Left lung (tissue), 10 donors: ENCODE measurements around the gene HDDC2. TPM values are rescaled to one million over a fixed set of nuclear protein-coding genes. Genes with fewer than 3 reads are reported as not detected.

Experiments
- ATAC-seq: fragments of 200-7000 bp; cut with Tn5 transposase; one replicate; pipeline ENCODE4 v1.9.1; 2020; ENCODE audit warnings: moderate library complexity
- DNase-seq, 4 donors: peaks; one replicate each; pipeline ENCODE4 v3.0.0-alpha.2; 2013 to 2020
- H3K27ac ChIP-seq, 2 donors: fragments of 200-600 bp; sonication (generic) in 1 of 2; one replicate each; pipeline versions ENCODE4 v1.5.0 to v1.8.0; 2020 to 2021
- H3K27me3 ChIP-seq, 2 donors: fragments of 200-600 bp; sonication (generic) in 1 of 2; one replicate each; pipeline versions ENCODE4 v1.5.0 to v1.8.0; 2020 to 2021
- H3K36me3 ChIP-seq, 2 donors: fragments of 200-600 bp; sonication (generic) in 1 of 2; one replicate each; pipeline versions ENCODE4 v1.5.0 to v1.8.0; 2020 to 2021
- H3K4me1 ChIP-seq, 2 donors: fragments of 200-600 bp; one replicate each; pipeline ENCODE4 v1.8.0; 2021
- H3K4me3 ChIP-seq, 2 donors: fragments of 200-600 bp; sonication (generic) in 1 of 2; one replicate each; pipeline versions ENCODE4 v1.5.0 to v1.8.0; 2020 to 2021; ENCODE audit warnings: mild to moderate bottlenecking in 1 of 2
- H3K9me3 ChIP-seq, 2 donors: fragments of 200-600 bp; sonication (generic) in 1 of 2; one replicate each; pipeline versions ENCODE4 v1.5.0 to v1.8.0; 2020 to 2021
- intact Hi-C, 2 donors: fragments of 100-400 bp; cut with DNase I; formaldehyde crosslinking; loops; one replicate each; pipeline versions ENCODE4 v1.11.2 to v1.14.2; 2022
- polyA plus RNA-seq, 6 donors: library from polyadenylated mRNA; unstranded; fragments of 120-200 nt; gene quantifications; one replicate each; pipeline ENCODE4 v1.2.1, GENCODE V29; 2013; ENCODE audit not compliant: insufficient read length in 6 of 6
- total RNA-seq, 2 donors: library from RNA; stranded (reverse); fragmentation: NEBNext Ultra II Directional; extraction: Animal tissue kit (Norgen Biotek cat#: 25700); gene quantifications; one replicate each; pipeline ENCODE4 v1.2.1, GENCODE V29; 2021
- TF ChIP-seq, protein P1 (sequence below), 2 donors: fragments of 200-600 bp; sonication (generic) in 1 of 2; IDR thresholded peaks; one replicate each; pipeline versions ENCODE4 v1.5.0 to v1.8.0; 2021; ENCODE audit warnings: antibody characterized with exemption in 2 of 2
- donor health status: DM: no; HTN: yes; CAD: no.
- donor health status: DM: no; HTN: no; CAD: no.

The HDDC2 gene
- total and polyA plus RNA-seq, 8 donors = 49.2 to 86.9 (median 79.9) TPM

DNA sequence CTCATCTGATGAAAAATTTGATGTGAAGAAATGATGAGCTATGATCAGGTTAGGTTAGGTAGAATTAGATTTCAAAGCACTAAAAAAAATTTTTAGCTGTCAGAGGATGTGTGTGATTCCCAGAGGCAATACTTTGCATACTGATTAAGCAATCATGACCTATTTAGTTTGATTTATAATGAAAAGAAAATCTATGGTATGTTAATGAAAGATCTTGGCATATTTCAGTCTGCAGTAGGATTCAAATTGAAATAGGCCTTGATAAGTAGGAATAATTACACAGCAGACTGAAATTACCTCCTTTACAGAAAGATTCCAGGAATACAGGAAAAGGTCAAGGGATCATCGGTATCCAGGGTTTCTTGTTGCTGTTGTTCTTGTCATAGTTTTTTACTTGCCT, 69.3 kb downstream of the HDDC2 start:
- Histone ChIP-seq H3K4me3 (no peak overlapping the region), H3K36me3 (no peaks in the 10 kb centered on the region), H3K4me1 (no peaks in the 10 kb centered on the region), H3K9me3 (no peaks in the 10 kb centered on the region), H3K27ac (no peak overlapping the region), H3K27me3 (no peaks in the 10 kb centered on the region)
- DNase-seq (no peak), ATAC-seq (no peak)
- TF ChIP-seq, protein P1, sequence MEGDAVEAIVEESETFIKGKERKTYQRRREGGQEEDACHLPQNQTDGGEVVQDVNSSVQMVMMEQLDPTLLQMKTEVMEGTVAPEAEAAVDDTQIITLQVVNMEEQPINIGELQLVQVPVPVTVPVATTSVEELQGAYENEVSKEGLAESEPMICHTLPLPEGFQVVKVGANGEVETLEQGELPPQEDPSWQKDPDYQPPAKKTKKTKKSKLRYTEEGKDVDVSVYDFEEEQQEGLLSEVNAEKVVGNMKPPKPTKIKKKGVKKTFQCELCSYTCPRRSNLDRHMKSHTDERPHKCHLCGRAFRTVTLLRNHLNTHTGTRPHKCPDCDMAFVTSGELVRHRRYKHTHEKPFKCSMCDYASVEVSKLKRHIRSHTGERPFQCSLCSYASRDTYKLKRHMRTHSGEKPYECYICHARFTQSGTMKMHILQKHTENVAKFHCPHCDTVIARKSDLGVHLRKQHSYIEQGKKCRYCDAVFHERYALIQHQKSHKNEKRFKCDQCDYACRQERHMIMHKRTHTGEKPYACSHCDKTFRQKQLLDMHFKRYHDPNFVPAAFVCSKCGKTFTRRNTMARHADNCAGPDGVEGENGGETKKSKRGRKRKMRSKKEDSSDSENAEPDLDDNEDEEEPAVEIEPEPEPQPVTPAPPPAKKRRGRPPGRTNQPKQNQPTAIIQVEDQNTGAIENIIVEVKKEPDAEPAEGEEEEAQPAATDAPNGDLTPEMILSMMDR (IDR thresholded peaks at IDR 0.05) = no peak
- intact Hi-C loops = no loop called here

DNA sequence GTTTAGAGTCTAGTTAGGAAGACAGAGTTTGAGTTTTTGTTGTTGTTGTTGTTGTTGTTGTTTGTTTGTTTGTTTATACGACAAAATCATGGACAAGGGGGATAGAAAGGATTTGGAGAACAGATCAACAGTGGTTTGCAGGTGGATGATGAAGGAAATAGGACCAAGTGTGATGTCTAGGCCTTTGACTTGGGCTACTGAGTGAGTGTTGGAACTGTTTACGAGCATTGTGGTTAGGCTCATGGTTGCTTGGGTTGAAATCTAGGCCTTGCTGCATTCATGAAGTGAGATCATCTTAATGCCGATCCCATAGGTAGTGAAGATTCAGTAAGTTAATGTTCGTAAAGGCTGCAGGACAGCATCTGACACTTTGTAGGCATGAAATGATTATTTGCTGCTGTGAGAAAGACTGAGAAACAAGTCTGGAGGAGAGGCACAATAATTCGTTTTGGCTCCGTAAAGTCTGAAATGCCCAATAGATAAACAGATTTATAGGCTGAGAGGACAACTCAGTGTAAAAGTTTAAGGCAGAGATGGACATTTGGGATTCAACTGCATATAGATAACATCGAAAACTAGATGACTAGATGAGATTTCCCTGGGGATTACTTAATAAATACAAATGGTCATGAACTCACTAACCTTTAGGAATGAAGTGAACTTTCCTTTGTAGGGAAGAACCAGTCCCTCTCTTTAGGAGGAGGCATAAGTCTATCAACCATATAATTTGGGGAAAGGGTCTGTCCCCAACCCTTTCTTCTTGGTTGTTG, 70.0 kb downstream of the HDDC2 start:
- DNase-seq = no peak
- intact Hi-C loops = no loop called here
- TF ChIP-seq, protein P1 (IDR thresholded peaks at IDR 0.05) = no peak
- H3K9me3 ChIP-seq = no peaks in the 10 kb centered on the region
- no peak overlapping the region for H3K4me3 ChIP-seq
- no peak for ATAC-seq
- no peaks in the 10 kb centered on the region for H3K4me1 ChIP-seq
- H3K27ac ChIP-seq = no peak overlapping the region
- H3K27me3 ChIP-seq = no peaks in the 10 kb centered on the region
- no peaks in the 10 kb centered on the region for H3K36me3 ChIP-seq

DNA sequence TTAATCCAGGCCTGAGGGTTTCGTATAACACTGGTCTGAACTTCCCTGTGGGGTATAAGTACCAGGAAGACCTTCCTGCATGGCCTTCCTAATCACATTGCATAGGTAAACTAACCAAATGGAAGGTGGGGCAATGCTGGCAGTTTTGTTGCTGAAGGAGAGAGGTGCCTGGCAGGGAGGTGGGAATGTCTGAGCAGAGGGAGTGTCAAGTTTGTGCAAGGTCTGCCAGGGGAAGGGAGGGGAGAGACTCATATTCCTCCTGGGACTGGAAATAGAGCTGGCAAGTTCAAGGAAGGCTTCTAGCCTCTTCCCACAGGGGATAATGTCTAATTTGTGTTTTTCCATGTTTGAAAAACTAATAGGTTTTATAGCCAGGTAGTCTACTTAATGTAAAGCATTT, 70.6 kb downstream of the HDDC2 start:
- intact Hi-C loops = no loop called here
- DNase-seq (no peak), ATAC-seq (peak; percentile 40)
- H3K9me3 ChIP-seq = no peaks in the 10 kb centered on the region
- H3K4me1 ChIP-seq = no peaks in the 10 kb centered on the region
- H3K36me3 ChIP-seq = no peaks in the 10 kb centered on the region
- H3K4me3 ChIP-seq = no peak overlapping the region
- no peak overlapping the region for H3K27ac ChIP-seq
- TF ChIP-seq, protein P1 (IDR thresholded peaks at IDR 0.05) = no peak
- no peaks in the 10 kb centered on the region for H3K27me3 ChIP-seq

DNA sequence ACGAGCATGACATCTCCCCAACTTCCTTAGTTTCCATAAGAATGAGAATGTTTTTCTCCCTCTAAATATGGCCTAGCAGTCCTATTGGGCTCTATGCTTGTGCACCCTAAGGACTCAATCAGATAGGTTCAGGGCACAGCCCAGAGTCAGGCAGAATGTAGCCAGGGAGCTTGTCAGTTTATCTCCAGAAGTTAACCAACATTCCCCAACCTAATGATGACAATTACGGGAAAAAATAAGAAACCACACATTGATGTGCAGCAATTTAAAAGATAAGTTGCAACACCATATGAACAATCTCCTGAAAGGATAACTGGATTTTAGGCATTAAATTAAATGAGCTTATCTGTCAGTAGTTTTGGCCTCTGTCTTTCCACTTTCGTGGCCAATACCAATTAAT, 71.1 kb downstream of the HDDC2 start:
- Histone ChIP-seq H3K27me3 (no peaks in the 10 kb centered on the region), H3K4me3 (no peak overlapping the region), H3K27ac (no peak overlapping the region), H3K4me1 (no peaks in the 10 kb centered on the region), H3K36me3 (no peaks in the 10 kb centered on the region), H3K9me3 (no peaks in the 10 kb centered on the region)
- intact Hi-C loops = no loop called here
- DNase-seq (no peak), ATAC-seq (no peak)
- TF ChIP-seq, protein P1 (IDR thresholded peaks at IDR 0.05) = no peak

DNA sequence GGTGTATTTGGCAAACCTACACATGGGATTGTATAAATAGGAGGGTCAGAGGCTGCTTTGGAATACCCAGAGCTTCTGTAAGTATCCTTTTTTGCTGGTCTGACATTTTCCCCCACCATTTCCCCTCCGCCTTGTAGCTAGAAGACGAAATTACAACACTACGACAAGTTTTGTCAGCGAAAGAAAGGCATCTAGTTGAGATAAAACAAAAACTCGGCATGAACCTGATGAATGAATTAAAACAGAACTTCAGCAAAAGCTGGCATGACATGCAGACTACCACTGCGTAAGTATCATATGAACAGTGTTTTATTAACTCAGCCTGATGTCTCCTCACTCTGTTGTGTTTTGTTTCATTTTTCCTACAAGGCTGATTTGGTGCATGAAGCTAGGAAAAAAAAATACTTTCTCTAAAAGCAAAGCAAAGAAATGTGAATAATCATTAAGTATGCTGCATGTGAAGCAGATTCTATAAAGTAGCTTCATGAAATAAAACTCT, 72.7 kb downstream of the HDDC2 start:
- Histone ChIP-seq H3K36me3 (no peaks in the 10 kb centered on the region), H3K4me1 (no peaks in the 10 kb centered on the region), H3K27ac (peak overlapping the region in 1 of 2 donors; percentile 27), H3K4me3 (no peak overlapping the region), H3K9me3 (no peaks in the 10 kb centered on the region), H3K27me3 (no peaks in the 10 kb centered on the region)
- TF ChIP-seq, protein P1 (IDR thresholded peaks at IDR 0.05) = no peak
- no peak for ATAC-seq
- no peak for DNase-seq
- intact Hi-C loops = no loop called here
